HFFc6 (cell line): ENCODE results near the gene MRPL36. TPM values are rescaled to one million over a fixed set of nuclear protein-coding genes. Genes with fewer than 3 reads are reported as not detected.
"Not testable (repeated sequence)": the region's sequence is repeated elsewhere in the genome, so short reads cannot be mapped to it uniquely, and the experiment has no call there.

Experiments used
- DNase-seq: peaks from one replicate; pipeline ENCODE4 v3.0.0-alpha.2; 2018
- H3K27ac Mint-ChIP-seq: 2 replicates; pipeline ENCODE4 v1.8.0; 2020; ENCODE audit warnings: mild to moderate bottlenecking, mixed read lengths
- H3K27me3 Mint-ChIP-seq: 2 replicates; pipeline ENCODE4 v1.8.0; 2021; ENCODE audit warnings: mild to moderate bottlenecking, moderate library complexity, mixed read lengths; ENCODE audit not compliant: insufficient read depth
- H3K36me3 Mint-ChIP-seq: 2 replicates; pipeline ENCODE4 v1.8.0; 2021; ENCODE audit warnings: low read depth, mixed read lengths
- H3K4me1 Mint-ChIP-seq: 2 replicates; pipeline ENCODE4 v1.8.0; 2020; ENCODE audit warnings: low read depth, mixed read lengths
- H3K4me3 Mint-ChIP-seq: 2 replicates; pipeline ENCODE4 v1.8.0; 2020; ENCODE audit warnings: mild to moderate bottlenecking, moderate library complexity, mixed read lengths
- H3K9me3 Mint-ChIP-seq: 2 replicates; pipeline ENCODE4 v1.8.0; 2020; ENCODE audit warnings: mild to moderate bottlenecking, mixed read lengths
- total RNA-seq, 6 experiments: library from RNA; stranded (reverse); fragmentation: NEBNext Ultra II Directional; extraction: Animal tissue kit (Norgen Biotek cat#: 25700); gene quantifications; 2 replicates in 1 of 6; 3 replicates in 5 of 6; pipeline ENCODE4 v1.2.3, GENCODE V29; 2021
- TF ChIP-seq, protein P1 (sequence below): fragments of 200-600 bp; sonication (generic); IDR thresholded peaks from 2 replicates; pipeline ENCODE4 v1.5.0; 2021; ENCODE audit warnings: antibody characterized with exemption, mild to moderate bottlenecking

MRPL36 gene
- total RNA-seq, 6 experiments from 2014 or later: 67.8 to 87.1 (median 74.9) TPM

DNA sequence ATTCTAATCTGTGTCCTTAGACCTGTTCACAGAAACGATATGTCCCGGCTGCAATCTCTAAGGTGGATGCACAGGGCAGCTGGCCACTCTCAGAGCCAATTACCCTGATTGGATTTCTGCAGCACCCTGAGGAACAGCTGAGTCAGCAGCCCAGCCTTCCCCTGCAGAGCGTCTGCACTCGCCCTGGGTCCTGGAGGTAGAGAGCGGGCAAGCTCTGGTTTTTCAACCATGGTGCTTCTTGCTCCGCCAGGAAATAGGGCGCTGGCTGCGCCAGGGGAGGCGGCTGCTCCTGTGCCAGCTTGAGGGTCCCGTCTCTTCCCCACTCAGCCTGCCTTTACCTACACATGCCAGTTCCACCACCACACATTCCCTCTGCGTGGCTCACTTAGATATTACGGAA is 20.7 kb upstream of the MRPL36 start:
- Mint-ChIP-seq H3K4me1 (no peaks in the 10 kb centered on the region), H3K27me3 (no peaks in the 10 kb centered on the region; the same call in 1 of the 2 replicates), H3K4me3 (no peak overlapping the region), H3K27ac (no peak overlapping the region), H3K36me3 (peaks cover 47% of the 10 kb centered on the region), H3K9me3 (no peaks in the 10 kb centered on the region)
- TF ChIP-seq, protein P1, sequence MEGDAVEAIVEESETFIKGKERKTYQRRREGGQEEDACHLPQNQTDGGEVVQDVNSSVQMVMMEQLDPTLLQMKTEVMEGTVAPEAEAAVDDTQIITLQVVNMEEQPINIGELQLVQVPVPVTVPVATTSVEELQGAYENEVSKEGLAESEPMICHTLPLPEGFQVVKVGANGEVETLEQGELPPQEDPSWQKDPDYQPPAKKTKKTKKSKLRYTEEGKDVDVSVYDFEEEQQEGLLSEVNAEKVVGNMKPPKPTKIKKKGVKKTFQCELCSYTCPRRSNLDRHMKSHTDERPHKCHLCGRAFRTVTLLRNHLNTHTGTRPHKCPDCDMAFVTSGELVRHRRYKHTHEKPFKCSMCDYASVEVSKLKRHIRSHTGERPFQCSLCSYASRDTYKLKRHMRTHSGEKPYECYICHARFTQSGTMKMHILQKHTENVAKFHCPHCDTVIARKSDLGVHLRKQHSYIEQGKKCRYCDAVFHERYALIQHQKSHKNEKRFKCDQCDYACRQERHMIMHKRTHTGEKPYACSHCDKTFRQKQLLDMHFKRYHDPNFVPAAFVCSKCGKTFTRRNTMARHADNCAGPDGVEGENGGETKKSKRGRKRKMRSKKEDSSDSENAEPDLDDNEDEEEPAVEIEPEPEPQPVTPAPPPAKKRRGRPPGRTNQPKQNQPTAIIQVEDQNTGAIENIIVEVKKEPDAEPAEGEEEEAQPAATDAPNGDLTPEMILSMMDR: no peak
- DNase-seq: no peak

DNA sequence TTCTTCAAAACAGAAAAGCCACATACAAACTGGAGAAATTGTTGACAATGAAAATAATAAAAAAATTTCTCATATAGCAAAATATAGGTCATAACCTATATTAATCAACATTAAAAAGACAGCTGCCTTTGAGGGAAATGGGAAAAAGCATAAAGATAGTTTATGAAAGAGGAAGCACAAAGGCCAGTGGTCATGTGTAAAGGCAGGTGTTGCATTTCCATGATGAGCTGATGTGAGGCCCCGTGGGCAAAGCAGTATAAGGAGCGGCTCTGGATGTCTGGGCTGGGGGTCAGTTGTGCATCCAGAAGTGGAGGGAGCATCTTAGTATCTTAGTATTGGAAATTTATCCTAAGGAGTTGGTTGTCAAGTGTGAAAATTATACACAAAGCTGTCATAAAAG is 19.8 kb upstream of the MRPL36 start:
- H3K4me3 Mint-ChIP-seq: no peak overlapping the region
- TF ChIP-seq, protein P1: no peak
- DNase-seq: no peak
- H3K27ac Mint-ChIP-seq: no peak overlapping the region
- peaks cover 52% of the 10 kb centered on the region for H3K36me3 Mint-ChIP-seq
- H3K9me3 Mint-ChIP-seq: no peaks in the 10 kb centered on the region
- no peaks in the 10 kb centered on the region; the same call in 1 of the 2 replicates for H3K27me3 Mint-ChIP-seq
- no peaks in the 10 kb centered on the region for H3K4me1 Mint-ChIP-seq

DNA sequence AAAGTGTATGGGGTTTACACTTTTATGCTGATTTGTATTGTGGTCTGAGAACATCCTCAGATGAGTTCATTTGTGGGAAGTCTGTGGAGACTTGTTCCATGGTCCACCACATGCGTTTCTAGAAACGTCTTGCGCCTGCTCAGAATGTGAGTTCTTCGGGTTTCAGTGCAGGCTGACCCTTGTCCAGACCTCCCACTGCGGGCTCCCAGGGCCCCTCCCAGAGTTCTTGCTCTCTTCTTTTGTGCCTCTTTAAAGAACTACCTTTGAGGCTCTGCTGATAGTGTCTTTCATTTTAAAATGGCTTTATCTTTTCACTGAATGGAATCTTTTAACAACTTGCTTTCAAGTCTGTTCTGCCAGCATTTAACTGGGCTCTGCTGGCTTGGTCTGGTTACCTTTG is 19.1 kb upstream of the MRPL36 start:
- Mint-ChIP-seq H3K27me3 (peaks cover 2% of the 10 kb centered on the region), H3K4me1 (no peaks in the 10 kb centered on the region), H3K36me3 (peaks cover 59% of the 10 kb centered on the region), H3K4me3 (no peak overlapping the region), H3K9me3 (no peaks in the 10 kb centered on the region), H3K27ac (no peak overlapping the region)
- no peak for DNase-seq
- TF ChIP-seq, protein P1: no peak

DNA sequence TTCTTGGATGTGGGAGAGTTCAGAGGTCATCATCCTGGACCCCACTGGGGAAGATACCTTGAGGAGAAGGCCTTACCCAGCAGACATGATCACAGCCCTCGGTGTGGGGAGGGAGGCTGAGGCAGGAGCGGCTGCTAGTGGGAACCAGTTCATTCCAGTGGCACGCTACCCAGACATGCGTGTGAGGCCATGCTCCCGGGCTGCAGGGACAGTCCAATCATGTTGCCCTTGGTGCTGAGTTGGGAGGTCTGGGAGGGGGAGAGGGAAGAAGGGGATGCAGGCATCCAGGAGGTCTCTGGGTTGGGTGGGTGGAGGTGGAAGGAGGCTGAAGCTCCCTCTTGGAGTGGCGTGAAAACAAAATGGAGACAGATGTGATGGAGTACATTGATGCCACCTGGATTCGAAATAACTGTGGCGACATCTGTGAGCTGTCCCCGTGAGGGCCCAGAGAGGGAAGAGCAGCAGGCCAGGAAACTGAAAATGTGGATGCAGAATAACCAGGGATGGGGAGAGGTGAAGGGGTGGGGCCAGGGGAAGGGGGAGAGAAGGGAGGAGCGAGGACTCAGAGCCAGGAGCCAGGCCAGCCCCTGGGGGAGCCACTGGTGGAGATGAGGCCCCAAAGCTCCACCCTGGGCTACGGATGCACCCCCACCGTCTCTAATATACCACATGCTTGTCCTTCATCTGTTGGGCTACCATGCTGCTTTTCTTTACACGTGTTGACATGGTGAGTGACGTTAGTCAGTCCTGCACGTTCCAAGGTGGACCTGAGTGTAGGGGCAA is 17.8 kb upstream of the MRPL36 start:
- no peak overlapping the region for H3K4me3 Mint-ChIP-seq
- H3K36me3 Mint-ChIP-seq: peaks cover 69% of the 10 kb centered on the region
- H3K4me1 Mint-ChIP-seq: no peaks in the 10 kb centered on the region

DNA sequence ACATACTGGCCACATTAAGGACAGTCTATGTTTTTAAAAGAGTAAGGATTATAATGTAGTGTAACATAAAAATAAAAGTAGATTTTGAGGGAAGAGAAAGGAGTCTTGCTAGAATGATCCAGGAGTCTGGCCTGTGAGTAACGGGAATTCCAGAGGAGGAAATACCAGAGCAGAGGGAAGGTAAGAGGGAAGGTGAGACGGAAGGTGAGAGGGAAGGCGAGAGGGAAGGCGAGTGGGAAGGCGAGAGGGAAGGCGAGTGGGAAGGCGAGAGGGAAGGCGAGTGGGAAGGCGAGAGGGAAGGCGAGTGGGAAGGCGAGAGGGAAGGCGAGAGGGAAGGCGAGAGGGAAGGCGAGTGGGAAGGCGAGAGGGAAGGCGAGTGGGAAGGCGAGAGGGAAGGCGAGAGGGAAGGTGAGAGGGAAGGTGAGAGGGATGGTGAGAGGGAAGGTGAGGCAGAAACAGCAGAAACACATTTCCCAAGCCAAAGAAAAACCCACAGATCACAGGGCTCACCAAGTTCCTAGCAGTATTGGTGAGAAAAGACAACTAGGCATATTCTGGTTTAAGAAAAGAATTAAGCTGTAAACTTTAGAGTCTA is 17.0 kb upstream of the MRPL36 start:
- peaks cover 76% of the 10 kb centered on the region for H3K36me3 Mint-ChIP-seq
- not testable (repeated sequence) for H3K4me3 Mint-ChIP-seq, H3K9me3 Mint-ChIP-seq, H3K27me3 Mint-ChIP-seq, H3K4me1 Mint-ChIP-seq, H3K27ac Mint-ChIP-seq, DNase-seq

More for the DNA sequence above, 17.8 kb upstream of the MRPL36 start:
- TF ChIP-seq, protein P1: no peak
- DNase-seq: no peak
- Mint-ChIP-seq H3K27me3 (peaks cover 2% of the 10 kb centered on the region), H3K27ac (no peak overlapping the region; the same call in 1 of the 2 replicates), H3K9me3 (no peaks in the 10 kb centered on the region)

DNA sequence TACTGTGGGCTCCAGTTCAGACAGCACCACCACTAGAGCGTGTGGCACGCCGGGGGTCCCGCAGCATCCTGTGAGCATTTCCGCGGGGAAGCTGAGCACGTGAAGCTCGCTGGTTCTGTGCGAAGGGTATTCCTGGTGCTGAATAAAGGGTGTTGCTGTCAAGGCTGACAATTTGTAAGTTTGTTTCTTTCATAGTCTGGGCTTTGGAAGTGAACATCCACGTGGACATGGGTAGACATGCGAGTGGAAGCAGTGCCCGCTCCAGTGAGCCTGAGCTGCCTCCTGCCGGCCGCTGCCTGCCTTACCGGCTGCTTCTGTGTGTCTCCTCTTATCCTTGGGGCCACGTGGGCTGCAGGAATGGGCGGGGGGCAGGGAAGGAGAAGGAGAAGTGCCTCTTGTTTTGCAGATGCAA is 16.2 kb upstream of the MRPL36 start:
- peaks cover 73% of the 10 kb centered on the region for H3K36me3 Mint-ChIP-seq
- DNase-seq: no peak
- TF ChIP-seq, protein P1: no peak
- peaks cover 2% of the 10 kb centered on the region for H3K27me3 Mint-ChIP-seq
- H3K9me3 Mint-ChIP-seq: no peaks in the 10 kb centered on the region
- no peak overlapping the region for H3K4me3 Mint-ChIP-seq
- no peak overlapping the region for H3K27ac Mint-ChIP-seq
- H3K4me1 Mint-ChIP-seq: no peaks in the 10 kb centered on the region
